AG04450 (cell line): ENCODE measurements around the gene STK35. TPM values are rescaled to one million over a fixed set of nuclear protein-coding genes. Genes with fewer than 3 reads are reported as not detected.

Experiments used
- CTCF ChIA-PET: fragments of 300-600, 350-600 bp; formaldehyde crosslinking; extraction: SDS; loops from one replicate; lab custom pipeline; 2022; ENCODE audit warnings: antibody characterized with exemption, inconsistent platforms; lab: Charles Lee
- POLR2A ChIA-PET: fragments of 350-600 bp; formaldehyde crosslinking; extraction: SDS; loops from one replicate; lab custom pipeline; 2021; ENCODE audit warnings: antibody characterized with exemption, inconsistent platforms; lab: Yijun Ruan, JAX
- DNase-seq: peaks from one replicate; pipeline ENCODE4 v3.0.0-alpha.2; 2011; ENCODE audit warnings: low read depth, low spot score
- H3K27ac ChIP-seq: one replicate; pipeline ENCODE4 v1.5.1; 2012; ENCODE audit warnings: low read depth, low read length, control low read depth
- H3K27me3 ChIP-seq: one replicate; pipeline ENCODE4 v1.6.0; 2012; ENCODE audit warnings: low read length; ENCODE audit not compliant: control insufficient read depth, insufficient read depth
- H3K4me3 ChIP-seq: 2 replicates; pipeline ENCODE4 v1.5.1; 2011; ENCODE audit warnings: mild to moderate bottlenecking, low read depth, low read length, control low read depth
- H3K9me3 ChIP-seq: 2 replicates; pipeline ENCODE4 v1.5.1; 2012; ENCODE audit warnings: low read length; ENCODE audit not compliant: control insufficient read depth, insufficient read depth
- CTCF ChIP-seq: IDR thresholded peaks from 2 replicates; pipeline ENCODE4 v1.5.1; 2011; ENCODE audit warnings: low read depth, low read length, control low read depth, inconsistent platforms
- polyA plus RNA-seq: library from polyadenylated mRNA; depleted of rRNA; stranded (reverse); fragments of >200 nt; gene quantifications from 2 replicates; pipeline ENCODE4 v1.2.3, GENCODE V29; 2011; rRNA removed
- small RNA-seq: library from RNA; depleted of rRNA; stranded (forward); fragments of <200 nt; gene quantifications from one replicate; pipeline ENCODE3, GENCODE V24; 2012; ENCODE audit warnings: low read depth; ENCODE audit not compliant: insufficient read length

Gene STK35
- polyA plus RNA-seq, 1 experiment = 8.0 TPM

- ChIA-PET POLR2A (no interaction called here), CTCF (no interaction called here)
- no peak for TF ChIP-seq CTCF
Observed at GRCh38 chr20:2195614-2196013, 94.0 kb downstream of the STK35 start.

GRCh38 chr20:2197166-2197565 lies 95.5 kb downstream of the STK35 start:
- no peak for DNase-seq
- CTCF ChIA-PET = interaction anchor here (3.5 kb wide), 1 partner anchor 11 kb away, joined by 20 read pairs; no protein-coding TSS in a partner anchor
- Histone ChIP-seq H3K9me3 (no peaks in the 10 kb centered on the region), H3K4me3 (no peak overlapping the region), H3K27me3 (peaks cover 16% of the 10 kb centered on the region), H3K27ac (no peak overlapping the region)
- TF ChIP-seq CTCF = no peak
- POLR2A ChIA-PET = no interaction called here

More at GRCh38 chr20:2195614-2196013, 94.0 kb downstream of the STK35 start:
- no peak for DNase-seq
- Histone ChIP-seq H3K27me3 (peaks cover 16% of the 10 kb centered on the region), H3K27ac (no peak overlapping the region), H3K9me3 (no peaks in the 10 kb centered on the region), H3K4me3 (no peak overlapping the region)

Small RNAs within 50 kb of the gene (small RNA-seq; reads per million reads assigned to genes)
- not detected for gene RPL7P2

Other genes with a start within 250 kb of the STK35 start
- 21.2 and 27.7 TPM in 2 replicates for gene SIRPA, start 206.4 kb upstream of the STK35 start, polyA plus RNA-seq
- not detected in 2 replicates for gene PDYN, start 107.8 kb upstream of the STK35 start, polyA plus RNA-seq
- gene TGM3, start 194.2 kb downstream of the STK35 start, polyA plus RNA-seq = not detected in 2 replicates